ENCODE data around the gene TMCO4. TPM values are rescaled to one million over a fixed set of nuclear protein-coding genes. Genes with fewer than 3 reads are reported as not detected.
A peak's percentile ranks its signal among the peaks of the same experiment; 100 is the strongest.

TMCO4 gene
- total and polyA plus RNA-seq, 2 donors (not counting 3 experiments of a cell fraction or from before 2014, with no cell fraction given) = 7.6 to 10.3 TPM

GRCh38 chr1:19661721-19662228 is 137.9 kb downstream of the TMCO4 start:
- no peak overlapping the region for H3K9ac ChIP-seq (replicated peaks; ENCODE audit: extremely low read depth, insufficient read depth, low read length)
- no peak overlapping the region for H3K4me2 ChIP-seq (ENCODE audit: insufficient read depth, low read length)
- peaks cover 3% of the 10 kb centered on the region for H3K4me1 ChIP-seq (ENCODE audit: control insufficient read depth, extremely low read depth, insufficient read depth, low read length)
- no peak overlapping the region for H3K4me3 ChIP-seq (replicated peaks in 1 of 3; ENCODE audit: insufficient read depth in 1 of 3, low read depth in 1 of 3, low read length in 3 of 3)
- ChIA-PET CTCF (interaction anchor here (0.6 to 6.3 kb wide), 30 partner anchors 8 to 755 kb away, joined by 3 to 200 read pairs (median 5); no protein-coding TSS in a partner anchor), POLR2A (interaction anchor here (0.6 kb wide), 1 partner anchor 106 kb away, joined by 6 read pairs; no protein-coding TSS in a partner anchor)
- H3K9me3 ChIP-seq (replicated peaks; ENCODE audit: control insufficient read depth, insufficient read depth, low read length) = no peaks in the 10 kb centered on the region
- TF ChIP-seq MAX (IDR thresholded peaks at IDR 0.05; ENCODE audit: insufficient read depth, insufficient read length) (no peak), FOS (IDR thresholded peaks at IDR 0.05; ENCODE audit: borderline replicate concordance, insufficient read depth, low read length) (no peak), CTCF (IDR thresholded peaks at IDR 0.05; ENCODE audit: extremely low read depth in 1 of 2, insufficient read depth in 1 of 2, low read depth in 1 of 2, low read length in 2 of 2) (peak; percentile 36 to 56), GATA2 (IDR thresholded peaks at IDR 0.05; ENCODE audit: insufficient read depth, insufficient read length, low read depth, low read length) (no peak)
- no peaks in the 10 kb centered on the region for H3K79me2 ChIP-seq (ENCODE audit: control insufficient read depth, insufficient read depth, low read length)
- no peaks in the 10 kb centered on the region for H3K9me1 ChIP-seq (replicated peaks; ENCODE audit: control insufficient read depth, extremely low read depth, insufficient read depth, low read length)
- dilution Hi-C loops (cut with MboI; ENCODE audit: extremely low pct_ligation_motif_present, low sequenced_read_pairs) = no loop called here
- BruUV-seq (replicated peaks) = no TSS peak
- no peaks in the 10 kb centered on the region for H4K20me1 ChIP-seq (replicated peaks; ENCODE audit: control insufficient read depth, extremely low read depth, insufficient read depth, low read length)
- intact Hi-C loops (cut with micrococcal nuclease) = loop anchor here (1.0 to 5.0 kb wide), 3 partner anchors 43 to 221 kb away; partner anchors contain the start of gene OTUD3
- FAIRE-seq (peak; percentile 75), DNase-seq (ENCODE audit: low read depth, low spot score) (peak; percentile 57)
- no peak overlapping the region for H2AFZ ChIP-seq (ENCODE audit: low read depth, low read length)
- H3K27me3 ChIP-seq (ENCODE audit: control insufficient read depth in 2 of 2, insufficient read depth in 2 of 2, low read length in 2 of 2) = peaks cover 26 to 38% of the 10 kb centered on the region in 2 experiments
- no peak overlapping the region for H3K27ac ChIP-seq (ENCODE audit: insufficient read depth, low read depth, low read length)
- no peaks in the 10 kb centered on the region for H3K36me3 ChIP-seq (ENCODE audit: control insufficient read depth in 2 of 2, extremely low read depth in 1 of 2, insufficient read depth in 2 of 2, low read length in 2 of 2)
